ENCODE results near the gene FCRL5.

GRCh38 chr1:157596384-157596783, 44.1 kb upstream of the FCRL5 start:
- TF ChIP-seq, protein P1, sequence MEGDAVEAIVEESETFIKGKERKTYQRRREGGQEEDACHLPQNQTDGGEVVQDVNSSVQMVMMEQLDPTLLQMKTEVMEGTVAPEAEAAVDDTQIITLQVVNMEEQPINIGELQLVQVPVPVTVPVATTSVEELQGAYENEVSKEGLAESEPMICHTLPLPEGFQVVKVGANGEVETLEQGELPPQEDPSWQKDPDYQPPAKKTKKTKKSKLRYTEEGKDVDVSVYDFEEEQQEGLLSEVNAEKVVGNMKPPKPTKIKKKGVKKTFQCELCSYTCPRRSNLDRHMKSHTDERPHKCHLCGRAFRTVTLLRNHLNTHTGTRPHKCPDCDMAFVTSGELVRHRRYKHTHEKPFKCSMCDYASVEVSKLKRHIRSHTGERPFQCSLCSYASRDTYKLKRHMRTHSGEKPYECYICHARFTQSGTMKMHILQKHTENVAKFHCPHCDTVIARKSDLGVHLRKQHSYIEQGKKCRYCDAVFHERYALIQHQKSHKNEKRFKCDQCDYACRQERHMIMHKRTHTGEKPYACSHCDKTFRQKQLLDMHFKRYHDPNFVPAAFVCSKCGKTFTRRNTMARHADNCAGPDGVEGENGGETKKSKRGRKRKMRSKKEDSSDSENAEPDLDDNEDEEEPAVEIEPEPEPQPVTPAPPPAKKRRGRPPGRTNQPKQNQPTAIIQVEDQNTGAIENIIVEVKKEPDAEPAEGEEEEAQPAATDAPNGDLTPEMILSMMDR (conservative IDR thresholded peaks at IDR 0.05; ENCODE audit: low read length) = no peak
- TF ChIP-seq EZH2phosphoT487 (IDR thresholded peaks at IDR 0.05; ENCODE audit: borderline replicate concordance, low read depth, low read length) = no peak

All from OCI-LY7 (cell line).